Hematopoietic multipotent progenitor cell treated with erythropoietin and hydrocortisone succinate and interleukin-3 and kit ligand, for 15 days (in vitro differentiated cells): ENCODE data around the gene RIN2.
"Not testable (repeated sequence)": the region's sequence is repeated elsewhere in the genome, so short reads cannot be mapped to it uniquely, and the experiment has no call there.

Experiments used
- DNase-seq: peaks from one replicate; pipeline ENCODE4 v3.0.0-alpha.2; 2015; ENCODE audit warnings: low spot score

Gene RIN2

DNA sequence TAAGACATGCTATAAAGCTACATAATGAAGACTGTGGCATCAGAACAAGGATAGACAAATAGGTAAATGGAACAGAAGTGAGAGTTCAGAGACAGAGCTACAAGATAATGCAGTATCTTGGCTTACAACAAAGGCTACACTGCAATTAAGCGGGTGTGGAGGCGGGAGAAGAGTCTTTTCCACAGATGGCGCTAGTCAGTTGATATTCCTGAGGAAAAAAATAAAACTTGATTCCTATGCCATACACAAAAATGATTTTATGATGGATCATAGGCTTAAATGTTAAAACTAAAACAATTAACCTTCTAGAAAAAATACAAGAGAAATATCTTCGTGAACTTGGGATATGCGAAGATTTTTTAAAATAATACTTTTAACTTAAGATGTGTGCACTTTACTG, 31.0 kb downstream of the RIN2 start:
- DNase-seq = no peak

DNA sequence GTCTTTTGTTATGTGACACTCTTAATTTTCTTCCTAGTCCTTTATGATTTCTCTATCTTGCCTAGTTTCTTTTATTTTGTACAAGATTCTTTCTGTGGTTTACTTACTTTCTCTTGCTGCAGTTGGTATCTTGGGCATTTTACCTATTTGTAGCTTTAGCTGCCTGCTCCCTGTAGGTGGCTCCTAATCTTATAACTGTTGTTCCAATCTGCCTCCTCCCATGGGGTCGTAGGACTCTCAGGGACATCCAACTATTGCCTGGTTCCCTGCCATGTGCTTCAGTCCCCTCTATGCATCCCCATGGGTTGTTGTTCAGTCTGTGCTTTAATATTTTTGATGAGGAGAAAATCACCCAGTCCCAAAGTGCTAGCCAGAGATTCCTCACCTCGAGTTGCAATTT, 31.4 kb downstream of the RIN2 start:
- no peak for DNase-seq

DNA sequence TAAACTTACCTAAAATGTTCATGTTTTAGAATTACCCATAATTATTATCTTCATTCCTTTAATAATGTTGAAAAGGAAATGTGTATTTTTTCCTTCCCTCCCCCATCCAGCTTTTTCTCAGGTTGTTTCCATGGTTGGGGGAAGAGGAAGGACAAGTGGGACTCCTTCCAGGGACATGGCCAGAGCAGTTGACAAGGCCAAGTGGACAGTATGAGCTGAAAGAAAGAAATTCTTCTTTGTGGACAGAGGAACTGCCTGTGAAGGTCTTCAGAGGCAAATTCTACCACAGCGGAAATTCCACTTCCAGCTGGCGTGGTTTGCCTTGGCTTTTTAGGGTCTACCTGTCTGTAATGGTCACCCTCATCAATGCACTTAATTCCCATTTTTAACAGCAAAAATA, 33.8 kb downstream of the RIN2 start:
- DNase-seq = no peak

DNA sequence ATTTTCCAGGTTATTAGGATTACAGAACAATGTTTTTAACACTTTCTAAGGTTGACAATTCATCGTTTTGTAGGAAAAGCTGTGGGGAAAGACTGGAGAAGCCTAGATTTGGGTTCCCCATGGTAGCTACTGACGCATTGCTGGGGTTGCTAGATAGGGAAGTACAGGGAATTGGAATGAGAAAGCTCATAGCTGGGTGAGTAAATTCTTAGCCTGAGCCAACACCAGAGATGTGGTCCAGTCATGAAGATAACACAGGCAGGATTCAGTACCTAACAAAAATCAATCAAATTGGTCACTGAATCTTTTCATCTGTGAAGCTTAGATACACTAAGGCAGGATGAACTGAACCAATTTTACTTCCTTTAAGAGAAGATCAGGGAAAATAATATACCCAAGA, 35.7 kb downstream of the RIN2 start:
- no peak for DNase-seq

DNA sequence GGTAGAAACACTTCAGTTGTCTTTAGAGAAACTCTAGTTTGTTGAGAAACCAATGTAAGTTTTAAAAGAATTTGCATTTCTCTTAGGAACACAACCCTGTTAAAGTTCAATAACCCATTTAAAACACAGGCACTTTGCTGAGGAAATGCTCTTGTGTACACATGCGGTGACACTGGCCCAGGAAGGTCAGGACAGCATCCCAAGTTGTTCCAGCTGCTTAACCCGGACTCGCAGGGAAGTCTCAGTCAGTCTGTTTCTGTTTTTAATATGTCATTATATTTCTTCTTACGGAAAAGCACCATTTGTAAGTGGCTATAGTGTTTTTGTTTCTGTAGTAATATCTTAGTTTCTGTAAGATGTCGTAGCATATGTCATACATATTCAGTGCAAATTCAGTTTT, 36.9 kb downstream of the RIN2 start:
- no peak for DNase-seq

DNA sequence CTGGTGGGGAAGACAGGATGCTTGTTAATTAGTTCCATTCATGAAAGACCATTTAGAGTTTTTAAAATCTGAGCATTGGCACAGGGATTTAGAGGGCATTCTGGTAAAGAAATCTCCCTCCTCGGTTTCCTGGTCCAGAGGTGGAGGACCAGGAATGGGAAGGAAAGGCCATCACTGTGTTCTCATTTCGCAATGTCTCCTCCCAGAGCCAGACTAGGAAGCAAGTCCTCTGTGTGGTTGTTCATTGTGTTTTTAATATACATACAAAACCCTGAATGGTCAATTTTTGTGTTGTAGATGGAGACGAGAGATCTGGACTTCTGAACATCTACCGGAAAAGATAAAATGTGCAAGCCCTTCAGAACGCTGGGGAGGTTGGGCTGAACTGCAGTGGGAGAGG, 41.3 kb downstream of the RIN2 start:
- no peak for DNase-seq

DNA sequence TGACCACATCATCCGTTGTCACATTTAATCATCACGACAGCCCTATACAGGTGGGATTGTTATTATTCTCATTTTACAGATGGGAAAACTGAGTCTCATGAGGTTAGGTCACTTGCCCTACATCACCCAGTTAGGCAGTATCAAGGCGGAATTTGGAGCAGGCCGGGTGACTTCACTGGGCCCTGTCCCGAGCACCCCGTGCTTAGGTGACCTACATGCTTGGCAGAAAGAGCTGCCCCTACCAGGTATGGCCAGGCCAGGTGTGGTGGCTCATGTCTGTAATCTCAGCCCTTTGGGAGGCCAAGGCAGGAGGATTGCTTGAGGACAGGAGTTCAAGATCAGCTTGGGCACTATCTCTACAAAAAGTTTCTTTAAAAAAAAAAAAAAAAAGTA, 44.0 kb downstream of the RIN2 start:
- DNase-seq = no peak

DNA sequence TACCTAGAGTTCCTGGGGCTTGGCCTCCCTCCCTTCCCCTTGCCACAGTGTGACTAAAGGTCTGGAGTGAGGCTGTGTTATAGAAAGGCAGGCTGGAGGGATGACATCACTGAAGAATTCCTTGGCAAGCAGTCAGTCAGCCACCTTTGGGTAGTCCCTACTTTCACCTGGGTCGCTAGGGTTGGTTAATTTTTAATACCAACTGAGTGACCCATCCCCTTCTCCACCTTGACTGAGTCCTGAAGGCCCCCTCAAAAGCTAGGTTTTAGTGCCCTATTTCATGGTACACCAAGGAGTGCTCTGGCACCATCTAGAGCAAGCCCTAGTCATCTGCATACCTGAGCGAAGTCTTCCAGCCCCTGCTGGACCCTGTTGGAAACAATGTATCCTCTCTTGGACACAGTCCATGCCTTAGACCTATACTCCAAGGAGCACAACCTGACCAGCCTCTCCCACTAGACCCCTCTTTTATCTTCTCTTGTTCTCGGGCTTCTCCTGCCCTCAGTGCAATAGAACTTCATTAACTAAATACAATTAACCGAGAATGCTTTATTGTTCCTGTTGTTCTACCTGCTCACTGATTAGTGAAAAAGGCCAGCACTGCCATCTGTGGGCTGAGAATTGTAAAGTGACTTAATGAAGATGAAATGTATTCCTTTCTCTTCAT, 44.6 kb downstream of the RIN2 start:
- DNase-seq = no peak

DNA sequence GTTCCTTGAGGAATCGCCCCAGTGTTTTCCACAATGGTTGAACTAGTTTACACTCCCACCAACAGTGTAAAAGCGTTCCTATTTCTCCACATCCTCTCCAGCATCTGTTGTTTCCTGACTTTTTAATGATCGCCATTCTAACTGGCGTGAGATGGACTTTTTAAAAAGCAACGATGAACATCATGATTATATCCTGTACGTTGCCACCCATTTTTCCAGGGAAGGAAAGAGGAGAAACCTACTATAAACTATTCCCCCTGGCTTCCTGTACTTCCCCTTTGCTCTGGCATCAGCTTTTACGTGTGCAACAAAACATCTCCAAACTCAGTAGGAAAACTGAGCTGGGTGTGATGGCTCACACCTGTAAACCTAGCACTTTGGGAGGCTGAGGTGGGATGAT, 48.2 kb downstream of the RIN2 start:
- not testable (repeated sequence) for DNase-seq

DNA sequence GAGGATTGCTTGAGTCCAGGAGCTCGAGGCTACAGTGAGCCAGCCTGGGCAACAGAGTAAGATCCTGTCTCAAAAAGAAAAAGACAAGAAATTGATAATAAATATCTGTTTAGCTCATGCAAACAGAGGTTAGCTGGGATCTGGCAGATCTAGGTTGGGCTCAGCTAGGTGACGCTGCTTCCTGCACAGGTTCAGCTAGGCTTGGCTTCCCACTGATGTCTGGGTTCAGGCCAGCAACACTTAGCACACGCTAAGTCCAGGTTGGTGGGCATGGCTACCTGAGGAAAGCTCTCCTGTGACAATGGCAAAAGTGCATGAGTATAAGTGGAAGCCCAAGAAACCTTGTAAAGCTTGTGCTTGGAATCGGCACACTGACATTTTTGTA, 48.7 kb downstream of the RIN2 start:
- DNase-seq = no peak

DNA sequence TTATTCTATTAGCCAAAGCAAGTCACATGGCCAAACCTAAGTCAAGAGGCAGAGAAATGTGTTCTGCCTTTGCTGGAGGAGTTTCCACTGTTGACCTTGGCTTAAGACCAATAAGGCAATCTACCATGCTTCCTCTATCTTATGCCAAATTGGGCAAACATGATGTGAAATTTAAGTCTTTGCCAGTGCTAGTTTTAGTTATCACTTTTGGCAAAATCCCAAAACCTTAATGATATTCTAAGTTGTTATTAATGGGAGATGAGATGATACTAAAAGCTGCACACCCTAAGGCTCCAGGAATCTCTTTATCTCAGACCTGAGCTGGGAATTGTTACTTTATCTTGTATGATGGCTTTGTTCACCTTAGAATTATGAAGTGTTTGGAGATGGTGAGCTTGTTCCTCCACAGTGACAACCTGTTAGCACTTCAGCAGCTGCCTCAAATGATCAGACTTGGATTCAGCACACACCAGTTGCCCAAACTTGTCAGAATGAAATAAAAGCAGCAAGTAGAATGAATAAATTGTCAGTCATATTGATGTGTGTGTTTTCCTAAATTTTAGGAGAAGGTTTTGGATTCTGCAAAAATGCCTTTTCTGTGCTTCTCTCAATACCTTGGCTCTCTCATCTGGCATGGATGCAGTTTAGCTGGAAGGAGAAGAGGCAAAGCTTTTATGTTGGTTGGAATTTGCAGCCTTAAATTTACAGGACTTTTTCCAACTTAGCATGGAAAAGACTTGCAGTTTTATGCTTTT, 49.3 kb downstream of the RIN2 start:
- DNase-seq = no peak
